HG03175 (cell line): ENCODE results near the gene PHACTR4.
"Not testable (repeated sequence)": the region's sequence is repeated elsewhere in the genome, so short reads cannot be mapped to it uniquely, and the experiment has no call there.

Experiments
- ATAC-seq: cut with Tn5 transposase; IDR thresholded peaks from one replicate; pipeline ENCODE4 v1.9.1; 2021; ENCODE audit warnings: mild to moderate bottlenecking, moderate library complexity; ENCODE audit not compliant: unreplicated experiment

Gene PHACTR4

GRCh38 chr1:28369371-28370238 is at the start of gene PHACTR4:
Gene PHACTR4 (plus strand): TSS chr1:28369740. CDS start chr1:28407448, 37,708 bp downstream.
- peak; percentile 87 for ATAC-seq

DNA sequence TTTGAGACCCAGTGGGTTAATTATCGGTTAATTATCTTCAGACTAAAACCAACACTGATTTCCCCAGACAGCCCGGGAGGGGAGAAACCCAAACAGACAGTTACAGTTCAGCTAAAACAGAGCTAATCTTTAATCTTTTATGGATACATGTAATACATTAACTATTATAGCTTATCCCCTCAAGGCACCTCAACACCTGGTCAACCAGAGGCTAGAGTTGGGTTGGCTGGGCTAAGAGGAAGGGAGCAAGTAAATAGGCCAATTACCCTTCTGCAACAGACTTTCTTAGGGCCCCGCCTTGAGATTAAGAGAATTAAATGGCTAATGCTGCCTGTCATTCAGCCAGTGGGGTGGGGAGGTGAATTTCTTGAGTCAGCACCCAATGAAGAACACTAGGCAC is 47.3 kb upstream of the PHACTR4 start:
- ATAC-seq, result peak; percentile 74

DNA sequence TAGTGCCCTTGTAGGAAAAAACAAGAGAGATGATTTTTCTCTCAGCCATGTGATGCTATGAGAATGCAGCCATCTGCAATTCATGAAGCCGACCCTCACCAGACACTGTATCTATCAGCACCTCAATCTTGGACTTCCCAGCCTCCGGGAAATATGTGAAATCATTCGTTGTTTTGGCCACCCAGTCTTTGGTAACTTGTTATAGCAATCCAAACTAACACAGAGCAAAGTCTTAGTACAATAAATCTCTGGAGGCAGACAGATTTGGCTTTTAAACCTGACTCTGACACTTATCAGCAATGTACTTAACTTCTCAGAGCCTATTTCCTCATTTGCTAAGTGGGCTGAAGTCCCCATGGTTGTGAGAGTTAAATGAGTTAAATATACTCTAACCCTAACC is 45.8 kb upstream of the PHACTR4 start:
- ATAC-seq, result no peak

DNA sequence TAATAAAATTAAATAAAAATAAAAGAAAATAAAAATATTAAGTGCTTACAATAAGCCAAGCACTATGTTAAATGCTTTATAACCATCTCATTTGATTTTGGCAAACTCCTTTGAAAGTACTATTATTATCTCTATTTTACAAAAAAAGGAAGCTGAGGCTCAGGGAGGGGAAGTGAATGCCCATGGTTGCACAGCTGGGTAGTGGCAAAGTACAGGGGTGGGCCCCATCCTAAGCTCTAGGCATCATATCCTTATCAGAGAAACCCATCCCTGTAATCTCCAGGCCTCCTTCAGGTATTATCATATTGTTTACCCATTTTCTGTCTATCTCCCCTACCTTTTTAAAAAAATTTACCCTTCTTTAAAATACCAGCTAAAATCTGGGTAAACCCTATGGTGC is 43.0 kb upstream of the PHACTR4 start:
- ATAC-seq, result no peak

DNA sequence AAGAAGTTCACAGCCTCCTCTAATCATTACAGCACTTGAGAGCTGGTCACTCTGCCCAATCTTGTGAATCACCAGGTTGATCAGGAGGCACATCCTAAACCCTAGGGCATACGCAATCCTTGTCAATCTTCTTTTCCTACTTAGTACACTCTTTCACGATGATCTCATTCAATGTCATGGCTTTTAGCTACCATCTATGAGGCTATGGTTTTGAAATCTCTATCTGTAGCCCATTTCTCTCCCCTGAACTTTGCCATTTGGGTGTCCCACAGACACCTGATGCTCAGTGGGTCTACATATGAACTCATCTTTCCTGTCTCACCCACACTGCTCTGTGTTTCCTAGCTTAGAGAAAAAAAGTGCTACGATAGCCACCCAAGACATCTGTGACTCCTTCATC is 42.6 kb upstream of the PHACTR4 start:
- no peak for ATAC-seq

DNA sequence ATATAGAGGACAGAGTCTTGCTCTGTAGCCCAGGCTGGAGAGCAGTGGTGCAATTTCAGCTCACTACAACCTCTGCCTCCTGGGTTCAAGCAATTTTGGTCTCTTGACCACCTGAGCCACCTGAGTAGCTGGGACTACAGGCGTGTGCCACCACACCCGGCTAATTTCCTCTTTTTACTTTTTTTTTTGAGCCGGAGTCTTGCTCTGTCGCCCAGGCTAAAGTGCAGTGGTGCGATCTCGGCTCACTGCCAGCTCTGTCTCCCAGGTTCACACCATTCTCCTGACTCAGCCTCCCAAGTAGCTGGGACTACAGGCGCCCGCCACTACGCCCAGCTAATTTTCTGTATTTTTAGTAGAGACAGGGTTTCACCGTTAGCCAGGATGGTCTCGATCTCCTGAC is 42.1 kb upstream of the PHACTR4 start:
- not testable (repeated sequence) for ATAC-seq

DNA sequence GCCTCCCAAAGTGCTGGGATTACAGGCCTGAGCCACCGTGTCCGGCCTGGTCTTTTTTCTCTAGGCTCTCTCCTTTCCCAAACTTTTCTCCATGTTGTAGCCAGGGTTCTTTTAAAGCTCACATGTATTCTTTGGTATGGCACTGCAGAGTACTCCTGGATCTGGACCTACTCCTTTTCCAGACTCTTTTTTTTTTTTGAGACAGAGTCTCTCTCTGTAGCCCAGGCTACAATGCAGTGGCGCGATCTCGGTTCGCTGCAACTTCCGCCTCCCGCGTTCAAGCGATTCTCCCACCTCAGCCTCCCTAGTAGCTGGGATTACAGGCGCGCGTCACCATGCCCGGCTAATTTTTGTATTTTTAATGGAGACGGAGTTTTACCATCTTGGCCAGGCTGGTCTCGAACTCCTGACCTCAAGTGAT is 41.3 kb upstream of the PHACTR4 start:
- no peak for ATAC-seq

DNA sequence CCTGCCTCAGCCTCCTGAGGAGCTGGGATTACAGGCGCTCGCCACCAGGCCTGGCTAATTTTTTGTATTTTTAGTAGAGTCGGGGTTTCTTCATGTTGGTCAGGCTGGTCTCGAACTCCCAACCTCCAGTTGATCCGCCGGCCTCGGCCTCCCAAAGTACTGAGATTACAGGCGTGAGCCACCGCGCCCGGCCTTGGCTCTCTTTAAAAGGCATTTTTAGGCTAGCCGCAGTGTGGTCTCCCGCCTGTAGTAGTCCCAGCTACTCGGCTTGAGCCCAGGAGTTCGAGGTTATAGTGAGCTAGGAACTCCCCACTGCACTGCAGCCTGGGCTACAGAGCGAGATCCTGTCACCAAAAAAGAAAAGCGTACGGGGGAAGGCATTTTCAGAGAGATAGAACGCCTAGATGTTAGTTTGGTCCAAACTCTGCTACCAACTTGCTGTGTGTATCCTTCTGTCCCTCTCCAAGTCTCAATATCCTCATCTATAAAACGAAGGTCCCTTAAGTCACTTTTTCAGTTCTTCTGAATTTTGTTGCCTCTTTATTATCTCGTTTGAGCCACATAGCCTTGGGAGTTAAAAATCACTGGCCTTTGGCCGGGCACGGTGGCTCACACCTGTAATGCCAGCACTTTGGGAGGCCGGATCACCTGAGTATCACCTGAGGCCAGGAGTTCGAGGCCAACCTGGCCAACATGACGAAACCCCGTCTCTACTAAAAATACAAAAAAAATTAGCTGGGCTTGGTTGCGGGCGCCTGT is 40.0 kb upstream of the PHACTR4 start:
- peak; percentile 34 for ATAC-seq

- no peak for ATAC-seq
These were observed 30.6 kb upstream of the PHACTR4 start for GRCh38 chr1:28338897-28339296.

DNA sequence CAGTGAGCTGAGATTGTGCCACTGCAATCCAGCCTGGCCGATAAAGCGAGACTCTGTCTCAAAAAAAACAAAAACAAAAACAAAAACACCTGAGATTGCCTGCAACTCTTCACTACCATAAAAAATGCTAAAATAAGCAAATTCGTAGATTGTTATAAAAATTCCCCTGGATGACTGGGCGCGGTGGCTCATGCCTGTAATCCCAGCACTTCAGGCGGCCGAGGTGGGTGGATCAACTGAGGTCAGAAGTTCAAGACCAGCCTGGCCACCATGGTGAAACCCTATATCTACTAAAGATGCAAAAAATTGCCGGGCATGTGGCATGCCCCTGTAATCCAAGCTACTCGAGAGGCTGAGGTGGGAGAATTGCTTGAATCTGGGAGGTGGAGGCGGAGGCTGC is 30.0 kb upstream of the PHACTR4 start:
- no peak for ATAC-seq

GRCh38 chr1:28340221-28340974 is 29.1 kb upstream of the PHACTR4 start:
- no peak for ATAC-seq

GRCh38 chr1:28341591-28341990 is 27.9 kb upstream of the PHACTR4 start:
- no peak for ATAC-seq

- ATAC-seq, result no peak
These were observed 26.1 kb upstream of the PHACTR4 start for GRCh38 chr1:28343405-28343804.

DNA sequence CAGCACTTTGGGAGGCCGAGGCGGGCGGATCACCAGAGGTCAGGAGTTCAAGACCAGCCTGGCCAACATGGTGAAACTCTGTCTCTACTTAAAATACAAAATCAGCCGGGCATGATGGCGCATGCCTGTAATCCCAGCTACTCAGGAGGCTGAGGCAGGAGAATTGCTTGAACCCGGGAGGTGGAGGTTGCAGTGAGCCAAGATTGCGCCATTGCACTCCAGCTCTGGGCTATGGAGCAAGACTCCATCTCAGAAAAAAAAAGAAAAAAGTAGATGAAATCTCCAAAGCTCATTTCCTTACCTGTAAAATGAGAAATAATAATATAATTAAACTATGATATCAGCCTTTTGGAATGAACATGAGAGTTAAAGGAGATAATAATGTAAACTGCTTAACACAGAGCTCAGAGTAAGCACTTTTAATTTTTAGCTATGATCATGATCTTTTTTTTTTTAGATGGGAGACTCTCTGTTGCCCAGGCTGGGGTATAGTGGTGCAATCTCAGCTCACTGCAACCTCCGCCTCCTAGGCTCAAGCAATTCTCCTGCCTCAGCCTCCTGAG is 16.2 kb upstream of the PHACTR4 start:
- not testable (repeated sequence) for ATAC-seq

DNA sequence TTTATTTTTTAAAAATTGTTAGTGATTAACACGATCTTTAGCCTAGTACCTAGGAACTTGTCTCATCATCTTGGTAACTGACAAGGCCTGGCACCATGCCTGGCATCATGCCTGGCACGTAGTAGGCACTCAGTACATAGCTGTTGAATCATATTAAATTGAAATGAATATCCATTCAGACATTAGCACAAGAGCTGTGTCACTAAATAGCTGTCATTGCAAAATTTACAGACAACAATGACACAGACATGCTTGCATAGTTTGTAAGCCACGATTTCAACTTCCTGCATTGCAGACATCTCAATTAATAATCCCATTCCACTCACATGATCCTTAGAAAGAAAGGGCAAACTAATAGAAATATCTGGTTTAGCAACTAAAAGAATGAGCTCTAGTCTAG is 15.4 kb upstream of the PHACTR4 start:
- ATAC-seq, result no peak

- ATAC-seq, result no peak
These were observed 10.8 kb upstream of the PHACTR4 start for GRCh38 chr1:28358716-28359115.

- no peak for ATAC-seq
These were observed 9.8 kb upstream of the PHACTR4 start for GRCh38 chr1:28359592-28360239.

GRCh38 chr1:28364888-28365287 is 4.7 kb upstream of the PHACTR4 start:
- ATAC-seq, result no peak

- ATAC-seq, result no peak
These were observed 3.7 kb upstream of the PHACTR4 start for GRCh38 chr1:28365864-28366263.

GRCh38 chr1:28368608-28369007 is 932 bp upstream of the PHACTR4 start:
- not testable (repeated sequence) for ATAC-seq
